HG03060 (cell line): ENCODE data around the gene KLK7.

ENCODE experiments used
- ATAC-seq: cut with Tn5 transposase; IDR thresholded peaks from one replicate; pipeline ENCODE4 v1.9.1; 2021; ENCODE audit warnings: low read depth, moderate number of reproducible peaks; ENCODE audit not compliant: unreplicated experiment

Gene KLK7

GRCh38 chr19:50943074-50943828 is 40.5 kb downstream of the KLK7 start:
- no peak for ATAC-seq

- ATAC-seq = no peak
Measured at GRCh38 chr19:50939596-50939995, 44.1 kb downstream of the KLK7 start.

- ATAC-seq = no peak
Measured at GRCh38 chr19:50933640-50934039, 50.1 kb downstream of the KLK7 start.

GRCh38 chr19:50932690-50933083 is 51.0 kb downstream of the KLK7 start:
- ATAC-seq = no peak

GRCh38 chr19:50932018-50932689 is 51.6 kb downstream of the KLK7 start:
- no peak for ATAC-seq

- ATAC-seq = no peak
Measured at GRCh38 chr19:50931023-50931422, 52.7 kb downstream of the KLK7 start.

- ATAC-seq = no peak
Measured at GRCh38 chr19:50928831-50929230, 54.9 kb downstream of the KLK7 start.
